Jurkat, Clone E6-1 (cell line): Measurements from ENCODE around the gene GOLM1.

Source experiments
- DNase-seq: peaks from one replicate; pipeline ENCODE4 v3.0.0-alpha.2; 2011; ENCODE audit warnings: low read depth, low spot score
- H3K4me3 ChIP-seq: 2 replicates; pipeline ENCODE4 v1.5.1; 2011; ENCODE audit warnings: mild to moderate bottlenecking, low read length, control low read depth, moderate library complexity

Gene GOLM1

GRCh38 chr9:86093788-86094555 is 5.4 kb downstream of the GOLM1 start:
- no peak for DNase-seq
- H3K4me3 ChIP-seq, result no peak overlapping the region

GRCh38 chr9:86091477-86091876 is 7.9 kb downstream of the GOLM1 start:
- no peak overlapping the region for H3K4me3 ChIP-seq
- no peak for DNase-seq

GRCh38 chr9:86082870-86083269 is 16.5 kb downstream of the GOLM1 start:
- H3K4me3 ChIP-seq, result no peak overlapping the region
- DNase-seq, result no peak

GRCh38 chr9:86079865-86080469 is 19.4 kb downstream of the GOLM1 start:
- no peak for DNase-seq
- H3K4me3 ChIP-seq, result no peak overlapping the region

- no peak overlapping the region for H3K4me3 ChIP-seq
- no peak for DNase-seq
These were observed 19.9 kb downstream of the GOLM1 start for GRCh38 chr9:86079421-86079831.

- no peak for DNase-seq
- H3K4me3 ChIP-seq, result no peak overlapping the region
These were observed 20.6 kb downstream of the GOLM1 start for GRCh38 chr9:86078731-86079130.

GRCh38 chr9:86077276-86077675 is 22.1 kb downstream of the GOLM1 start:
- H3K4me3 ChIP-seq, result no peak overlapping the region

GRCh38 chr9:86075132-86076109 is 23.9 kb downstream of the GOLM1 start:
- no peak overlapping the region for H3K4me3 ChIP-seq
- peak; percentile 42 for DNase-seq

More at GRCh38 chr9:86077276-86077675, 22.1 kb downstream of the GOLM1 start:
- no peak for DNase-seq

- no peak for DNase-seq
- no peak overlapping the region for H3K4me3 ChIP-seq
These were observed 25.5 kb downstream of the GOLM1 start for GRCh38 chr9:86073839-86074238.

GRCh38 chr9:86072394-86072877 is 26.9 kb downstream of the GOLM1 start:
- DNase-seq, result no peak
- H3K4me3 ChIP-seq, result no peak overlapping the region

- H3K4me3 ChIP-seq, result no peak overlapping the region
- DNase-seq, result peak; percentile 25
These were observed 30.0 kb downstream of the GOLM1 start for GRCh38 chr9:86069206-86069869.

GRCh38 chr9:86064220-86064619 is 35.1 kb downstream of the GOLM1 start:
- no peak for DNase-seq
- H3K4me3 ChIP-seq, result no peak overlapping the region

- no peak for DNase-seq
- H3K4me3 ChIP-seq, result peak overlapping the region; percentile 5; the same call in 1 of the 2 replicates
These were observed 36.3 kb downstream of the GOLM1 start for GRCh38 chr9:86062845-86063693.

- no peak for DNase-seq
- H3K4me3 ChIP-seq, result no peak overlapping the region
These were observed 37.2 kb downstream of the GOLM1 start for GRCh38 chr9:86061972-86062739.

- no peak for DNase-seq
- no peak overlapping the region for H3K4me3 ChIP-seq
These were observed 41.9 kb downstream of the GOLM1 start for GRCh38 chr9:86057491-86057890.

GRCh38 chr9:86054695-86055094 is 44.7 kb downstream of the GOLM1 start:
- DNase-seq, result no peak
- no peak overlapping the region for H3K4me3 ChIP-seq
